ENCODE results near the gene ABHD5. TPM values are rescaled to one million over a fixed set of nuclear protein-coding genes. Genes with fewer than 3 reads are reported as not detected.
"Not testable (repeated sequence)": the region's sequence is repeated elsewhere in the genome, so short reads cannot be mapped to it uniquely, and the experiment has no call there.

ABHD5 gene
- total and polyA plus RNA-seq, 9 donors = 4.4 to 36.2 (median 11.3) TPM

- no peak overlapping the region for H3K4me3 ChIP-seq
- H3K36me3 ChIP-seq = no peaks in the 10 kb centered on the region
- no peaks in the 10 kb centered on the region for H3K4me1 ChIP-seq (ENCODE audit: insufficient read depth)
- H3K27ac ChIP-seq = no peak overlapping the region
- TF ChIP-seq POLR2A (IDR thresholded peaks at IDR 0.05) (no peak), EP300 (IDR thresholded peaks at IDR 0.05) (no peak), CTCF (IDR thresholded peaks at IDR 0.05) (no peak)
- intact Hi-C loops (cut with DNase I) = no loop called here
- DNase-seq = no peak
- no peaks in the 10 kb centered on the region for H3K27me3 ChIP-seq
- H3K9me3 ChIP-seq = no peaks in the 10 kb centered on the region
Measured at GRCh38 chr3:43675593-43675992, 15.1 kb upstream of the ABHD5 start.

GRCh38 chr3:43676441-43676840 lies 14.3 kb upstream of the ABHD5 start:
- no peaks in the 10 kb centered on the region for H3K27me3 ChIP-seq
- DNase-seq = no peak
- H3K27ac ChIP-seq = no peak overlapping the region
- no peaks in the 10 kb centered on the region for H3K9me3 ChIP-seq
- 76 to 85% (median 80%) methylated on average over 1 of the region's 1 CpG for WGBS, 3 donors
- no peak overlapping the region for H3K4me3 ChIP-seq
- TF ChIP-seq CTCF (IDR thresholded peaks at IDR 0.05) (no peak), EP300 (IDR thresholded peaks at IDR 0.05) (no peak), POLR2A (IDR thresholded peaks at IDR 0.05) (no peak)
- H3K36me3 ChIP-seq = no peaks in the 10 kb centered on the region
- intact Hi-C loops (cut with DNase I) = no loop called here
- H3K4me1 ChIP-seq (ENCODE audit: insufficient read depth) = no peaks in the 10 kb centered on the region

- H3K4me1 ChIP-seq (ENCODE audit: insufficient read depth); intact Hi-C loops (cut with DNase I); H3K27ac ChIP-seq; H3K9me3 ChIP-seq; DNase-seq; H3K4me3 ChIP-seq; H3K36me3 ChIP-seq; H3K27me3 ChIP-seq: not testable (repeated sequence)
- 94 to 97% (median 95%) methylated on average over 8 of the region's 8 CpGs for WGBS, 3 donors
Measured at GRCh38 chr3:43678375-43678774, 12.4 kb upstream of the ABHD5 start.

- H3K4me1 ChIP-seq (ENCODE audit: insufficient read depth); H3K27me3 ChIP-seq; intact Hi-C loops (cut with DNase I); H3K27ac ChIP-seq; H3K4me3 ChIP-seq; DNase-seq; H3K36me3 ChIP-seq; H3K9me3 ChIP-seq: not testable (repeated sequence)
- 96 to 98% (median 96%) methylated on average over 20 of the region's 20 CpGs for WGBS, 3 donors
Measured at GRCh38 chr3:43678887-43679449, 11.8 kb upstream of the ABHD5 start.

- intact Hi-C loops (cut with DNase I); H3K27ac ChIP-seq; H3K4me3 ChIP-seq; H3K9me3 ChIP-seq; H3K27me3 ChIP-seq; H3K36me3 ChIP-seq; DNase-seq; H3K4me1 ChIP-seq (ENCODE audit: insufficient read depth): not testable (repeated sequence)
- WGBS, 3 donors = 89 to 98% (median 94%) methylated on average over 4 of the region's 4 CpGs
Measured at GRCh38 chr3:43680857-43681256, 9.9 kb upstream of the ABHD5 start.

GRCh38 chr3:43684944-43685343 lies 5.8 kb upstream of the ABHD5 start:
- TF ChIP-seq EP300 (IDR thresholded peaks at IDR 0.05) = no peak
- TF ChIP-seq CTCF (IDR thresholded peaks at IDR 0.05) = no peak
- TF ChIP-seq POLR2A (IDR thresholded peaks at IDR 0.05) = no peak
- H3K4me1 ChIP-seq (ENCODE audit: insufficient read depth) = peaks cover under 1% of the 10 kb centered on the region
- no peaks in the 10 kb centered on the region for H3K9me3 ChIP-seq
- WGBS, 3 donors = 88 to 89% (median 89%) methylated on average over 3 of the region's 3 CpGs
- intact Hi-C loops (cut with DNase I) = no loop called here
- no peak for DNase-seq
- H3K4me3 ChIP-seq = no peak overlapping the region
- H3K27ac ChIP-seq = no peak overlapping the region
- H3K36me3 ChIP-seq = no peaks in the 10 kb centered on the region
- H3K27me3 ChIP-seq = no peaks in the 10 kb centered on the region
